GM13977 (cell line): ENCODE measurements around the gene OR2A5.

Experiments
- DNase-seq: peaks from one replicate; pipeline ENCODE4 v3.0.0; 2012; ENCODE audit warnings: low spot score
- in situ Hi-C: fragments of 300-500 bp; cut with MboI; formaldehyde crosslinking; loops from one replicate; pipeline ENCODE4 v1.12.0; 2022; ENCODE audit warnings: low sequenced_read_pairs, low pct_unique_long_range_greater_than_20kb, mixed read lengths, inconsistent platforms; ENCODE audit not compliant: unreplicated experiment
- TF ChIP-seq, protein P1 (sequence below): IDR thresholded peaks from 2 replicates; pipeline ENCODE4 v1.5.1; 2012; ENCODE audit warnings: mild to moderate bottlenecking, control low read depth; ENCODE audit not compliant: insufficient read depth; ENCODE audit errors: extremely low read depth, missing control alignments

Gene OR2A5

DNA sequence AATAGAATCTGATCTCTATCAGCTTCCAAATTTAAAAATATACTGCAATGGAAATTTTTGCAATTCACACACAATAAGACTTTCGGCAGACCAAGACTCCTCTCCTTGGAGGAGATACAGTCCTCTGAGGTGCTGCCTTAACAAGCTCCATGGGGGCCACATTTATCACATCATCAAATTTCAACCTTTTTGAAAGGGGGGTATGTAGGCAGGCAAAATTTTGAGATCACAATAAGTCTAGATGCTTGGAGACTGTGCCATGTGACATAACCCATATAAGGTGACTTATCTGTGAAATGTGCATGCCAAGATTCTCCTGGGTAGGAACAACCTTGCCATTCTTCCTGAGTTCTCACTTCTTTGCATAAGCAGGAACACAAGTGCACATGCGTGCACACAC, 37.2 kb downstream of the OR2A5 start, which contains the start of gene OR2A12:
OR2A12 (plus strand) TSS at position 301 of the 400 bp plus-strand sequence. CDS start 8,830 bp downstream, outside the sequence.
- TF ChIP-seq, protein P1, sequence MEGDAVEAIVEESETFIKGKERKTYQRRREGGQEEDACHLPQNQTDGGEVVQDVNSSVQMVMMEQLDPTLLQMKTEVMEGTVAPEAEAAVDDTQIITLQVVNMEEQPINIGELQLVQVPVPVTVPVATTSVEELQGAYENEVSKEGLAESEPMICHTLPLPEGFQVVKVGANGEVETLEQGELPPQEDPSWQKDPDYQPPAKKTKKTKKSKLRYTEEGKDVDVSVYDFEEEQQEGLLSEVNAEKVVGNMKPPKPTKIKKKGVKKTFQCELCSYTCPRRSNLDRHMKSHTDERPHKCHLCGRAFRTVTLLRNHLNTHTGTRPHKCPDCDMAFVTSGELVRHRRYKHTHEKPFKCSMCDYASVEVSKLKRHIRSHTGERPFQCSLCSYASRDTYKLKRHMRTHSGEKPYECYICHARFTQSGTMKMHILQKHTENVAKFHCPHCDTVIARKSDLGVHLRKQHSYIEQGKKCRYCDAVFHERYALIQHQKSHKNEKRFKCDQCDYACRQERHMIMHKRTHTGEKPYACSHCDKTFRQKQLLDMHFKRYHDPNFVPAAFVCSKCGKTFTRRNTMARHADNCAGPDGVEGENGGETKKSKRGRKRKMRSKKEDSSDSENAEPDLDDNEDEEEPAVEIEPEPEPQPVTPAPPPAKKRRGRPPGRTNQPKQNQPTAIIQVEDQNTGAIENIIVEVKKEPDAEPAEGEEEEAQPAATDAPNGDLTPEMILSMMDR = no peak
- in situ Hi-C loops = no loop called here

DNA sequence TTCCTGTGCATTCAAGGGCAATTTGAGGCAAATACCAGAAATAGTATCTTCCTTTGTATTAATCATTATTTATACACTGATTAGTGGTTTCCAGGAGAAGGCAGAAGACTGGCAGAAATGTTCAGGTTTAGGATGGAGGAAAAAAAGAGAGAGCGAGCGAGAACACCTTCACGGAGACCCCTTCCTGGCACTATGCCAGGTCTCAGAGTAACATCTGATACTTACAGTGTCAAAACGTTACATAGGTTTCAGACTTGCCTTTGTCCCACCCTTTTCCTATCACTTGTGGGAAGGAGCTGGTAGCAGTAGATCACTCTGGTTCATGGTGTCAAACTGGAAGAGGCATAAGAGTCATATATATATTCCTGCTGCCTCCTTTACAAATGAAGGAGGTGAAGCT, 38.0 kb downstream of the OR2A5 start:
- no peak for DNase-seq
- TF ChIP-seq, protein P1 = no peak
- in situ Hi-C loops = no loop called here

More for the DNA sequence above, 37.2 kb downstream of the OR2A5 start, which contains the start of gene OR2A12:
- no peak for DNase-seq

DNA sequence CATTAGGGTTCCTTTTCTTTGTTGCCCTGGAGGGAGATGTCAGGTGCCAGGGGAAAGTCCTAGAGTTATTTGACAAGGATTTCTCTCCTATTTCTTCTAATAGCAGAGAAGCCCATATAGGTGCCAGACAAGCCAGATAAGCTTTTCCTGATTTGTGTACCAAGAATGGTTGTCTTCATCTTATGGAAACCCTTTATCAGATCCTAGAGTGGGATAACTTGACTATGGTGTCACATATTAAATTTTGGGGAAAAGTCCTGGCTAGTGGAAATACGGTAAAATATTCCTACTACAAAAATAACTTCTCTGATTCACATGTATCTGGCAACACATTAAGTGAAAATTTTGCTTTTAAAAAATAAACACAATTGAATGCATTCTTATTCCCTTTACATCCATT, 38.5 kb downstream of the OR2A5 start:
- no peak for DNase-seq
- TF ChIP-seq, protein P1 = no peak
- in situ Hi-C loops = no loop called here

DNA sequence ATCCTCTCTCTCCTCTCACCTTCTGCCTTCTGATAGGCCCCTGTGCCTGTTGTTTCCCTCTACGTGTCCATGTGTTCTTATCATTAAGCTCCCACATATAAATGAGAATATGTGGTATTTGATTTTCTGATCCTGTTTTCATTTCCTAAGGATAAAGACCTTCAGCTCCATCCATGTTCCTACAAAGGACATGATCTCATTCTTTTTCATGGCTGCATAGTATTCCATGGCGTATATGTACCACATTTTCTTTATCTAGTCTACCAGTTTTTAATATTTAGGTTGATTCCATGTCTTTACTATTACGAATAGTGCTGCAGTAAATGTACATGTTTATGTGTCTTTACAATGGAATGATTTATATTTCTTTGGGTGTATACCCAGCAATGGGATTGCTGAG, 41.9 kb downstream of the OR2A5 start:
- in situ Hi-C loops = no loop called here
- DNase-seq = no peak
- TF ChIP-seq, protein P1 = no peak

DNA sequence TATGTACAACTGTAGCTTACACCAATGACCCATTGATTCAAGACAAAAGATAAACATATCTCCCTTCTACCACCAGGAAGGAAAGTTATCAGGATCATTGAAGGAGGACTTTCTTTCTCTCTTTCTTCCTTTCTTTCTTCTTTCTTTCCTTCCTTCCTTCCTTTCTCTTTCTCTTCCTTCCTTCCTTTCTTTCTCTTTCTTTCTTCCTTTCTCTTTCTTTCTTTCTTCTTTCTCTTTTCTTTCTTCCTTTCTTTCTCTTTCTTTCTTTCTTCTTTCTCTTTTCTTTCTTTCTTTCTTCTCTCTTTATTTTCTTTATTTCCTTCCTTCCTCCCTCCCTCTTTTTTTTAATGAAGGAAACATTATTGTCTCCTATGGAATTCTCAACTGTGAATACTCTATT, 50.0 kb downstream of the OR2A5 start:
- TF ChIP-seq, protein P1 = no peak
- in situ Hi-C loops = no loop called here
- DNase-seq = no peak

DNA sequence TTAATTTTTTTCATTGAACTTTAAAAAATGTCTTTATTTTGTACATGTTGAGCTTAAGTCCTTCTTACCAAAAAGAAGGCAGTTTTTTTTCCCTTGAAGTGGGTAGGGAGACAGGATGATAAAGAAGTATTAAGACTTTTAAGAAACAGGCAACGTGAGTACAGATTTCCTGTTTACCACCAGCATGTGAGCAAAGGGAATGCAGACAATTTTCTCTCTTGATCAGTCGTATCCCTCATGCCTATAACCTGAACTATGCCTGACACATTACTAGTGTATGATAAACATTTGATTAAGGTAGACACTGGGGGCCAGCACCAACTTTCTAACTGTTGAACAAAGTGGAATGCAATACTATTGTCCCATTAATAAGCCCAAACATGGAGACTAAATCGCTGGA, 51.9 kb downstream of the OR2A5 start:
- in situ Hi-C loops = no loop called here
- TF ChIP-seq, protein P1 = no peak
- no peak for DNase-seq

DNA sequence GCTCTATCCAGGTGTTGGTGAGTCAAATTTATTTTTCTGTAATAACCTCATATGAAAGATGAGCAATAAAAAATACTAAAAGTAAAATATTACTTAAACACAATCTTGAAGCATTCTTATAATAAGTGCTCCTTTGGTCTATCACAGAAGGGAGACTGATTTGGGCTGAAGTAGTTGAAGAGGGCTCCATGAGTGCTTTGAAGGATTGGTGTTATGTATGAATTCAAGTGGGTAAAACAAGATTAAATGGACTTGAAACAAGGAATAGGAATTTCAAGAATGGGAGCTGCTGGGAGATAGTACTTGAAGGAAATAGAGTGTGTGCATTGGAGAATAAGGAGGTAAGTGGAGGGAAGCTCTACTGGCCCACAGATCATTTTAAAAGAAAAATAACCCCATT, 53.3 kb downstream of the OR2A5 start:
- TF ChIP-seq, protein P1 = no peak
- no peak for DNase-seq

More for the DNA sequence above, 53.3 kb downstream of the OR2A5 start:
- in situ Hi-C loops = no loop called here
